IMR-90 (cell line): Measurements from ENCODE around the gene TENT4B. TPM values are rescaled to one million over a fixed set of nuclear protein-coding genes. Genes with fewer than 3 reads are reported as not detected.

Experiments
- ATAC-seq: fragments of 200-7000 bp; cut with Tn5 transposase; 2 replicates; pipeline ENCODE4 v1.9.1; 2020; ENCODE audit warnings: low read depth, mild to moderate bottlenecking, moderate library complexity
- BruUV-seq: library from RNA; stranded (reverse); fragments of 400-500 nt; replicated peaks from 2 replicates; lab custom pipeline; 2021; lab: Mats Ljungman, UMichigan
- CTCF ChIA-PET: fragments of 300-600 bp; formaldehyde crosslinking; extraction: SDS; loops from one replicate; lab custom pipeline; 2021; ENCODE audit warnings: antibody characterized with exemption; lab: Yijun Ruan, JAX
- POLR2A ChIA-PET: fragments of 300-600 bp; sonication (Branson Sonifier 250); formaldehyde crosslinking; loops from one replicate; lab custom pipeline; 2022; ENCODE audit warnings: antibody characterized with exemption; ENCODE audit not compliant: unreplicated experiment; lab: Charles Lee
- DNase-seq: peaks from one replicate; pipeline ENCODE4 v3.0.0; 2013
- H2AFZ ChIP-seq: replicated peaks from 2 replicates; pipeline ENCODE3; 2013; ENCODE audit warnings: low read length, mild to moderate bottlenecking; ENCODE audit not compliant: poor library complexity
- H2AK5ac ChIP-seq: 2 replicates; pipeline ENCODE4 v1.6.1; 2013; ENCODE audit warnings: low read depth, low read length, inconsistent platforms
- H2AK9ac ChIP-seq: replicated peaks from 2 replicates; pipeline ENCODE3; 2013; ENCODE audit warnings: mild to moderate bottlenecking, low read depth, low read length, moderate library complexity; ENCODE audit not compliant: poor library complexity
- H2BK120ac ChIP-seq: 2 replicates; pipeline ENCODE4 v1.6.1; 2013; ENCODE audit warnings: low read depth, low read length, inconsistent platforms
- H2BK15ac ChIP-seq: 3 replicates; pipeline ENCODE4 v1.6.1; 2013; ENCODE audit warnings: low read depth, low read length, inconsistent platforms
- H2BK20ac ChIP-seq: 2 replicates; pipeline ENCODE4 v1.6.1; 2013; ENCODE audit warnings: low read depth, mild to moderate bottlenecking, inconsistent platforms, low read length, moderate library complexity
- H2BK5ac ChIP-seq: 2 replicates; pipeline ENCODE4 v1.6.1; 2013; ENCODE audit warnings: mild to moderate bottlenecking, low read depth, low read length, inconsistent platforms; ENCODE audit not compliant: poor library complexity, severe bottlenecking
- H3K14ac ChIP-seq: replicated peaks from 2 replicates; pipeline ENCODE4 v1.6.1; 2013; ENCODE audit warnings: low read depth, low read length, inconsistent platforms
- H3K18ac ChIP-seq: 2 replicates; pipeline ENCODE4 v1.6.1; 2013; ENCODE audit warnings: low read depth, low read length, control low read depth
- H3K23ac ChIP-seq: 2 replicates; pipeline ENCODE4 v1.6.1; 2013; ENCODE audit warnings: low read depth, low read length, inconsistent platforms
- H3K27ac ChIP-seq: 2 replicates; pipeline ENCODE4 v1.5.1; 2013; ENCODE audit warnings: mild to moderate bottlenecking, control low read depth, low read length; ENCODE audit not compliant: insufficient read depth
- H3K27me3 ChIP-seq: 2 replicates; pipeline ENCODE4 v1.6.1; 2013; ENCODE audit warnings: low read length; ENCODE audit not compliant: control insufficient read depth, insufficient read depth
- H3K36me3 ChIP-seq: 2 replicates; pipeline ENCODE4 v1.6.1; 2013; ENCODE audit warnings: low read length, mixed read lengths; ENCODE audit not compliant: control insufficient read depth, insufficient read depth
- H3K4ac ChIP-seq: 2 replicates; pipeline ENCODE4 v1.6.1; 2013; ENCODE audit warnings: low read depth, low read length, inconsistent platforms
- H3K4me1 ChIP-seq: 2 replicates; pipeline ENCODE4 v1.6.1; 2013; ENCODE audit warnings: low read length, mixed read lengths; ENCODE audit not compliant: control insufficient read depth, insufficient read depth
- H3K4me2 ChIP-seq: 2 replicates; pipeline ENCODE4 v1.6.1; 2013; ENCODE audit warnings: low read depth, mild to moderate bottlenecking, control low read depth, low read length, moderate library complexity
- H3K4me3 ChIP-seq: 2 replicates; pipeline ENCODE4 v1.5.1; 2013; ENCODE audit warnings: low read depth, mild to moderate bottlenecking, control low read depth, low read length, moderate library complexity; ENCODE audit not compliant: insufficient read depth
- H3K56ac ChIP-seq: 2 replicates; pipeline ENCODE4 v1.6.1; 2013; ENCODE audit warnings: low read length, inconsistent platforms; ENCODE audit not compliant: insufficient read depth; ENCODE audit errors: extremely low read depth
- H3K79me1 ChIP-seq, 2 experiments: 2 replicates each; pipeline ENCODE4 v1.6.1; 2013; ENCODE audit warnings: low read length in 2 of 2, inconsistent platforms in 1 of 2, low read depth in 1 of 2
- H3K9ac ChIP-seq: 2 replicates; pipeline ENCODE4 v1.6.1; 2013; ENCODE audit warnings: low read depth, low read length, control low read depth
- H3K9me1 ChIP-seq: 2 replicates; pipeline ENCODE4 v1.6.1; 2013; ENCODE audit warnings: low read length, inconsistent platforms; ENCODE audit not compliant: insufficient read depth
- H3K9me3 ChIP-seq: 2 replicates; pipeline ENCODE4 v1.6.1; 2013; ENCODE audit warnings: low read length; ENCODE audit not compliant: control insufficient read depth, insufficient read depth
- H4K20me1 ChIP-seq: 2 replicates; pipeline ENCODE4 v1.6.1; 2013; ENCODE audit warnings: low read length, inconsistent platforms; ENCODE audit not compliant: insufficient read depth
- H4K5ac ChIP-seq: 2 replicates; pipeline ENCODE4 v1.6.1; 2013; ENCODE audit warnings: mild to moderate bottlenecking, low read depth, low read length, control low read depth
- H4K8ac ChIP-seq, 2 experiments: 2 replicates each; pipeline ENCODE4 v1.6.1; 2013; ENCODE audit warnings: low read depth in 2 of 2, low read length in 2 of 2, control low read depth in 1 of 2, inconsistent platforms in 1 of 2
- H4K91ac ChIP-seq: 2 replicates; pipeline ENCODE4 v1.6.1; 2013; ENCODE audit warnings: low read depth, low read length, inconsistent platforms; ENCODE audit not compliant: insufficient read depth
- BHLHE40 ChIP-seq: fragments of 150-350 bp; IDR thresholded peaks from 2 replicates; pipeline ENCODE4 v1.6.1; 2016; ENCODE audit warnings: mild to moderate bottlenecking, low read depth, low read length
- CHD1 ChIP-seq: IDR thresholded peaks from 2 replicates; pipeline ENCODE4 v1.6.1; 2012; ENCODE audit warnings: low read depth, low read length, improper control_type of control experiment
- FOS ChIP-seq: fragments of 150-350 bp; IDR thresholded peaks from 2 replicates; pipeline ENCODE4 v1.6.1; 2016; ENCODE audit warnings: low read depth, low read length
- MAFK ChIP-seq: IDR thresholded peaks from 2 replicates; pipeline ENCODE4 v1.6.1; 2012; ENCODE audit warnings: low read depth, low read length, improper control_type of control experiment
- NFE2L2 ChIP-seq: fragments of 150-350 bp; IDR thresholded peaks from 2 replicates; pipeline ENCODE4 v1.6.1; 2016; ENCODE audit warnings: low read depth, mild to moderate bottlenecking, low read length
- POLR2A ChIP-seq: IDR thresholded peaks from 2 replicates; pipeline ENCODE4 v1.6.1; 2012; ENCODE audit warnings: mild to moderate bottlenecking, low read depth, low read length
- RAD21 ChIP-seq: IDR thresholded peaks from 2 replicates; pipeline ENCODE4 v1.6.1; 2012; ENCODE audit warnings: low read length, improper control_type of control experiment
- RCOR1 ChIP-seq: IDR thresholded peaks from 2 replicates; pipeline ENCODE4 v1.6.1; 2012; ENCODE audit warnings: mild to moderate bottlenecking, low read length, improper control_type of control experiment; ENCODE audit not compliant: insufficient replicate concordance
- RFX5 ChIP-seq: IDR thresholded peaks from 2 replicates; pipeline ENCODE4 v1.8.0; 2012; ENCODE audit warnings: low read depth, mild to moderate bottlenecking, low read length, moderate library complexity
- SMC3 ChIP-seq: fragments of 150-350 bp; IDR thresholded peaks from 2 replicates; pipeline ENCODE4 v1.6.1; 2016; ENCODE audit warnings: low read depth, mild to moderate bottlenecking, antibody characterized with exemption, low read length, moderate library complexity
- WGBS, 2 experiments: methylation state at CpG; one replicate each; pipeline versions ENCODE4 v1.1.5 to v1.1.7; 2013; ENCODE audit warnings: missing lambda C conversion rate in 2 of 2; ENCODE audit not compliant: insufficient read length in 1 of 2; ENCODE audit errors: extremely low coverage in 2 of 2; 5-methylcytosine and 5-hydroxymethylcytosine counted together
- dilution Hi-C: fragments of 300-500 bp; cut with HindIII; formaldehyde crosslinking; loops from one replicate; pipeline ENCODE4 v1.14.3; 2018; ENCODE audit warnings: low sequenced_read_pairs; ENCODE audit not compliant: unreplicated experiment
- in situ Hi-C: fragments of 300-500 bp; cut with MboI; formaldehyde crosslinking; loops from 3 replicates; pipeline ENCODE4 v1.14.3; 2019; ENCODE audit warnings: low sequenced_read_pairs, inconsistent platforms, mixed read lengths
- intact Hi-C: fragments of 100-400 bp; cut with micrococcal nuclease; formaldehyde crosslinking; loops from 2 replicates; pipeline ENCODE4 v1.10.0; 2022
- polyA plus RNA-seq, 3 experiments: library from polyadenylated mRNA; depleted of rRNA; stranded (reverse); fragments of >200 nt; gene quantifications; 2 replicates each; pipeline ENCODE4 v1.2.3, GENCODE V29; 2012; ENCODE audit warnings: low replicate concordance in 1 of 3
- total RNA-seq: library from RNA; depleted of rRNA; stranded (reverse); fragments of >200 nt; gene quantifications from 2 replicates; pipeline ENCODE4 v1.2.3, GENCODE V29; 2012
- TF ChIP-seq, protein P1 (sequence below): fragments of 150-350 bp; IDR thresholded peaks from 2 replicates; pipeline ENCODE4 v1.6.1; 2017; ENCODE audit warnings: mild to moderate bottlenecking, antibody characterized with exemption, low read length, low read depth

Gene TENT4B
- total and polyA plus RNA-seq, 2 of the 4 experiments (the other 2 are of a cell fraction) = 4.1 to 7.0 TPM

DNA sequence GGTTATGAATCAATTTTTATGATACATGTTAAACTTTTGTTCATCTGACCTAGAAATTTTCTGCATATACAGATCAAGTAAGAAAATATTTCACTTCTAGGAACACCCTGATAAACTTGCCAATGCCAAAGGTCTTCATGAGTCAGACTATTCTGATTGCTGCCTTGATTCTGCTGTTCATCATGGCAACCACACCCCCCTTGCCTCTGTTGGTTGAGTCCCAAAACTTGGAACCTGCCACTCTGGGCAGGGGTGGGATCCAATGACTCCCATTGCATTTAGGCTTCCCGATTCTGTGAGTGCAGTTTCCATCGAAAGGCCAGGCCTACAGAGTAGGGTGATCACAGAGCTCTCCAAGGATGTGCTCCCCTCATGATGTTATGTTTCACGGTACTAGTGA, 15.8 kb upstream of the TENT4B start:
- Histone ChIP-seq H2BK120ac (no peak overlapping the region), H3K9ac (no peak overlapping the region), H3K14ac (no peak overlapping the region), H3K56ac (no peak overlapping the region), H3K18ac (no peak overlapping the region), H3K4me2 (no peak overlapping the region), H3K27me3 (peaks cover 12% of the 10 kb centered on the region), H3K9me1 (no peaks in the 10 kb centered on the region), H3K4me1 (no peaks in the 10 kb centered on the region), H3K4me3 (no peak overlapping the region), H2AK9ac (no peak overlapping the region), H3K23ac (no peak overlapping the region), H4K8ac (no peak overlapping the region), H3K36me3 (no peaks in the 10 kb centered on the region), H3K9me3 (no peaks in the 10 kb centered on the region), H4K91ac (no peak overlapping the region), H4K5ac (no peak overlapping the region), H2BK20ac (no peak overlapping the region), H2AK5ac (no peak overlapping the region), H2BK15ac (no peak overlapping the region), H4K20me1 (no peaks in the 10 kb centered on the region), H2AFZ (no peak overlapping the region), H3K4ac (no peak overlapping the region), H3K27ac (no peak overlapping the region), H3K79me1 (no peaks in the 10 kb centered on the region), H2BK5ac (no peak overlapping the region)
- no TSS peak for BruUV-seq
- no peak for TF ChIP-seq FOS
- no peak for TF ChIP-seq NFE2L2
- TF ChIP-seq, protein P1, sequence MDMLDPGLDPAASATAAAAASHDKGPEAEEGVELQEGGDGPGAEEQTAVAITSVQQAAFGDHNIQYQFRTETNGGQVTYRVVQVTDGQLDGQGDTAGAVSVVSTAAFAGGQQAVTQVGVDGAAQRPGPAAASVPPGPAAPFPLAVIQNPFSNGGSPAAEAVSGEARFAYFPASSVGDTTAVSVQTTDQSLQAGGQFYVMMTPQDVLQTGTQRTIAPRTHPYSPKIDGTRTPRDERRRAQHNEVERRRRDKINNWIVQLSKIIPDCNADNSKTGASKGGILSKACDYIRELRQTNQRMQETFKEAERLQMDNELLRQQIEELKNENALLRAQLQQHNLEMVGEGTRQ = no peak
- no peak for TF ChIP-seq RCOR1
- no peak for TF ChIP-seq MAFK
- no peak for TF ChIP-seq BHLHE40
- no peak for TF ChIP-seq POLR2A
- TF ChIP-seq SMC3 = no peak
- TF ChIP-seq CHD1 = no peak
- TF ChIP-seq RAD21 = no peak
- TF ChIP-seq RFX5 = no peak
- in situ Hi-C loops (no loop called here), dilution Hi-C loops (no loop called here), intact Hi-C loops (no loop called here)
- ChIA-PET CTCF (no interaction called here), POLR2A (no interaction called here)
- no peak for DNase-seq
- WGBS, 2 experiments = no CpG with 5 or more reads among the region's 3 CpGs
- ATAC-seq = no peak
